Panc1 (cell line): Measurements from ENCODE around the gene OPTN. TPM values are rescaled to one million over a fixed set of nuclear protein-coding genes. Genes with fewer than 3 reads are reported as not detected.

Experiments
- ATAC-seq: fragments of 200-7000 bp; cut with Tn5 transposase; 2 replicates; pipeline ENCODE4 v1.9.1; 2020; ENCODE audit warnings: mild to moderate bottlenecking, moderate library complexity
- BruUV-seq: library from RNA; stranded (reverse); fragments of 400-500 nt; replicated peaks from 2 replicates; lab custom pipeline; 2021; lab: Mats Ljungman, UMichigan
- CTCF ChIA-PET: fragments of 300-600 bp; sonication (Branson Sonifier 250); formaldehyde crosslinking; loops from one replicate; lab custom pipeline; 2022; ENCODE audit warnings: antibody characterized with exemption; lab: Charles Lee
- POLR2A ChIA-PET: fragments of 300-600 bp; sonication (Branson Sonifier 250); formaldehyde crosslinking; loops from one replicate; lab custom pipeline; 2022; ENCODE audit warnings: antibody characterized with exemption; lab: Charles Lee
- DNase-seq: peaks from one replicate; pipeline ENCODE4 v3.0.0-alpha.2; 2010; ENCODE audit warnings: low read depth, low spot score
- H3K27ac ChIP-seq: 2 replicates; pipeline ENCODE4 v1.5.1; 2011; ENCODE audit warnings: mild to moderate bottlenecking, low read length, inconsistent platforms
- H3K27me3 ChIP-seq: fragments of 200-500 bp; sonication (Bioruptor generic); 2 replicates; pipeline ENCODE4 v1.6.0; 2014; ENCODE audit warnings: low read length, inconsistent platforms; ENCODE audit not compliant: control insufficient read depth, insufficient read depth
- H3K36me3 ChIP-seq: fragments of 200-500 bp; sonication (Bioruptor generic); 2 replicates; pipeline ENCODE4 v1.5.1; 2014; ENCODE audit warnings: inconsistent platforms, mild to moderate bottlenecking, low read length, moderate library complexity; ENCODE audit not compliant: control insufficient read depth, insufficient read depth
- H3K4me1 ChIP-seq: 2 replicates; pipeline ENCODE4 v1.5.1; 2011; ENCODE audit warnings: inconsistent platforms, mild to moderate bottlenecking, low read length, moderate library complexity; ENCODE audit not compliant: control insufficient read depth, insufficient read depth
- H3K4me3 ChIP-seq, 2 experiments: 2 replicates each; pipeline ENCODE4 v1.5.1; 2011 to 2012; ENCODE audit warnings: low read depth in 2 of 2, low read length in 2 of 2, mild to moderate bottlenecking in 2 of 2, inconsistent platforms in 1 of 2, moderate library complexity in 1 of 2
- H3K9me3 ChIP-seq: fragments of 200-500 bp; sonication (Bioruptor generic); 2 replicates; pipeline ENCODE4 v1.5.1; 2014; ENCODE audit warnings: low read depth, mild to moderate bottlenecking, inconsistent platforms, low read length, moderate library complexity; ENCODE audit not compliant: control insufficient read depth, insufficient read depth
- CTCF ChIP-seq: fragments of 450-650 bp; IDR thresholded peaks from 2 replicates; pipeline ENCODE4 v1.5.1; 2017; ENCODE audit warnings: mild to moderate bottlenecking
- POLR2AphosphoS5 ChIP-seq: IDR thresholded peaks from 2 replicates; pipeline ENCODE4 v1.6.1; 2012; ENCODE audit warnings: mild to moderate bottlenecking, low read depth, low read length, moderate library complexity
- REST ChIP-seq, 2 experiments: IDR thresholded peaks; 2 replicates each; pipeline ENCODE4 v1.6.1; 2011 to 2012; ENCODE audit warnings: low read depth in 2 of 2, control low read depth in 1 of 2, low read length in 1 of 2, mild to moderate bottlenecking in 1 of 2, moderate library complexity in 1 of 2; ENCODE audit not compliant: insufficient read depth in 1 of 2
- SIN3A ChIP-seq: IDR thresholded peaks from 2 replicates; pipeline ENCODE4 v1.6.1; 2012; ENCODE audit warnings: low read depth, mild to moderate bottlenecking, low read length, moderate library complexity, borderline replicate concordance; ENCODE audit not compliant: insufficient read depth
- TCF7L2 ChIP-seq: IDR thresholded peaks from 2 replicates; pipeline ENCODE4 v1.6.1; 2011; ENCODE audit warnings: mild to moderate bottlenecking, low read depth, low read length, inconsistent platforms
- in situ Hi-C: cut with HindIII; loops from 2 replicates; pipeline ENCODE4 v1.10.0; 2016; ENCODE audit warnings: low sequenced_read_pairs, low pct_unique_long_range_greater_than_20kb
- intact Hi-C: fragments of 100-400 bp; cut with micrococcal nuclease; formaldehyde crosslinking; loops from one replicate; pipeline ENCODE4 v1.10.0; 2022; ENCODE audit not compliant: unreplicated experiment
- total RNA-seq: library from RNA; stranded (reverse); gene quantifications from one replicate; pipeline ENCODE4 v1.2.1, GENCODE V29; 2021; ENCODE audit not compliant: unreplicated experiment

The OPTN gene
- total RNA-seq, 1 experiment from 2014 or later: 66.8 TPM

GRCh38 chr10:13143766-13144165 is 43.8 kb downstream of the OPTN start:
- CTCF ChIA-PET: interaction anchor here (0.6 kb wide), 1 partner anchor 34 kb away, joined by 3 read pairs; no protein-coding TSS in a partner anchor

GRCh38 chr10:13144814-13145213 is 44.9 kb downstream of the OPTN start:
- in situ Hi-C loops: no loop called here
- Histone ChIP-seq H3K27ac (no peak overlapping the region), H3K4me3 (no peak overlapping the region), H3K4me1 (no peaks in the 10 kb centered on the region), H3K27me3 (no peaks in the 10 kb centered on the region), H3K9me3 (no peaks in the 10 kb centered on the region), H3K36me3 (no peaks in the 10 kb centered on the region)
- intact Hi-C loops: no loop called here
- DNase-seq (no peak), ATAC-seq (no peak)
- no peak for TF ChIP-seq POLR2AphosphoS5
- no peak for TF ChIP-seq REST (IDR thresholded peaks at IDR 0.05; ENCODE audit: insufficient read depth in 1 of 2, low read depth in 2 of 2, low read length in 1 of 2)
- no peak for TF ChIP-seq CTCF
- no peak for TF ChIP-seq TCF7L2
- no peak for TF ChIP-seq SIN3A
- ChIA-PET CTCF (no interaction called here), POLR2A (no interaction called here)
- no TSS peak for BruUV-seq

More at GRCh38 chr10:13143766-13144165, 43.8 kb downstream of the OPTN start:
- no TSS peak for BruUV-seq
- no peaks in the 10 kb centered on the region for H3K36me3 ChIP-seq
- H3K27ac ChIP-seq: no peak overlapping the region
- ATAC-seq (no peak), DNase-seq (no peak)
- in situ Hi-C loops: no loop called here
- H3K4me1 ChIP-seq: no peaks in the 10 kb centered on the region
- H3K4me3 ChIP-seq: no peak overlapping the region
- H3K27me3 ChIP-seq: no peaks in the 10 kb centered on the region
- TF ChIP-seq REST (IDR thresholded peaks at IDR 0.05; ENCODE audit: insufficient read depth in 1 of 2, low read depth in 2 of 2, low read length in 1 of 2) (no peak), TCF7L2 (no peak), CTCF (no peak), POLR2AphosphoS5 (no peak), SIN3A (no peak)
- intact Hi-C loops: no loop called here
- no peaks in the 10 kb centered on the region for H3K9me3 ChIP-seq
- POLR2A ChIA-PET: interaction anchor here (0.7 kb wide), 1 partner anchor 15 kb away, joined by 10 read pairs; no protein-coding TSS in a partner anchor
